ENCODE results near the gene FAM229A.

FAM229A gene

GRCh38 chr1:32346532-32347157 is 15.6 kb downstream of the FAM229A start:
- no peak for DNase-seq

GRCh38 chr1:32345289-32345827 is 16.9 kb downstream of the FAM229A start:
- DNase-seq = no peak

- DNase-seq = no peak
Measured at GRCh38 chr1:32342704-32343103, 19.6 kb downstream of the FAM229A start.

GRCh38 chr1:32341971-32342370 is 20.3 kb downstream of the FAM229A start:
- no peak for DNase-seq

- no peak for DNase-seq
Measured at GRCh38 chr1:32341186-32341757, 21.0 kb downstream of the FAM229A start.

- DNase-seq = no peak
Measured at GRCh38 chr1:32339363-32339978, 22.8 kb downstream of the FAM229A start.

- DNase-seq = no peak
Measured at GRCh38 chr1:32338637-32339145, 23.6 kb downstream of the FAM229A start.

- DNase-seq = no peak
Measured at GRCh38 chr1:32337855-32338636, 24.2 kb downstream of the FAM229A start.

- no peak for DNase-seq
Measured at GRCh38 chr1:32336963-32337675, 25.2 kb downstream of the FAM229A start.

GRCh38 chr1:32336591-32336932 is 25.7 kb downstream of the FAM229A start:
- DNase-seq = no peak

GRCh38 chr1:32335790-32336590 is 26.3 kb downstream of the FAM229A start, which contains the start of gene MARCKSL1:
Gene MARCKSL1 (minus strand): TSS chr1:32336233. CDS start chr1:32336033, 200 bp downstream.
- peak; percentile 57 to 90 (median 75) for DNase-seq

GRCh38 chr1:32335535-32335789 is 26.8 kb downstream of the FAM229A start:
- no peak for DNase-seq

GRCh38 chr1:32334864-32335534 is 27.3 kb downstream of the FAM229A start:
- peak; percentile 24 to 74 (median 40) for DNase-seq

- no peak for DNase-seq
Measured at GRCh38 chr1:32334274-32334861, 27.9 kb downstream of the FAM229A start.

GRCh38 chr1:32333251-32333963 is 28.9 kb downstream of the FAM229A start:
- DNase-seq = no peak

GRCh38 chr1:32332290-32333079 is 29.8 kb downstream of the FAM229A start:
- DNase-seq = no peak

GRCh38 chr1:32331549-32331948 is 30.7 kb downstream of the FAM229A start:
- no peak for DNase-seq

- no peak for DNase-seq
Measured at GRCh38 chr1:32330558-32331151, 31.6 kb downstream of the FAM229A start.

- no peak for DNase-seq
Measured at GRCh38 chr1:32329931-32330466, 32.3 kb downstream of the FAM229A start.
